ENCODE results near the gene NRAP. TPM values are rescaled to one million over a fixed set of nuclear protein-coding genes. Genes with fewer than 3 reads are reported as not detected.

Gene NRAP
- total and polyA plus RNA-seq, 2 of the 4 experiments (the other 2 are of a cell fraction), result not detected

DNA sequence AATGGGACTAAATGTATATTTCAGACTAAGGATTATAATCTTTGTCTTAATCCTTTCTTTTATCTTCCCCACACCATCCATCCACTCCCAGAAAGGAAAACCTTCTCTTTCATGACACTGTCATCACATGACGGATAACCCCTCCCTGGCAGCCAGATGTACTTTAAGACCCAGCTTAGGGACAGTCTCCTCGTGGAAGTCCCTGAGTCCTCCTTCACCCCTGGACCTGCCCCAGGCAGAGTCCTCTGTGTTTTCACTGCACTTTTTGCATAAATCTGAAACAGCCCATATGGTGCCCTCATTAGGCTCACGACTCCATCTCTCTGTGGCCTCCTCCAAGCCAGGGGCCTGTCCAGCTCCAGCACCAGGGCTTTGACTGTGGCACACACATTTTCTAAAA, 16.0 kb downstream of the NRAP start:
- H2BK5ac ChIP-seq (ENCODE audit: low read depth, low read length, poor library complexity, severe bottlenecking), result no peak overlapping the region
- intact Hi-C loops (cut with micrococcal nuclease) (no loop called here), dilution Hi-C loops (cut with HindIII; ENCODE audit: low sequenced_read_pairs, unreplicated experiment) (no loop called here), in situ Hi-C loops (cut with MboI; ENCODE audit: low sequenced_read_pairs) (no loop called here)
- no peak overlapping the region for H2BK15ac ChIP-seq (ENCODE audit: low read depth, low read length)
- no peaks in the 10 kb centered on the region for H3K9me1 ChIP-seq (ENCODE audit: insufficient read depth, low read length)
- H3K9ac ChIP-seq (ENCODE audit: low read depth, low read length), result no peak overlapping the region
- H4K20me1 ChIP-seq (ENCODE audit: insufficient read depth, low read length), result no peaks in the 10 kb centered on the region
- H2AK5ac ChIP-seq (ENCODE audit: low read depth, low read length), result no peak overlapping the region
- CTCF ChIA-PET, result no interaction called here
- WGBS, 2 experiments (ENCODE audit: extremely low coverage in 2 of 2, insufficient read length in 1 of 2), result 52% methylated on average over 2 of the region's 3 CpGs; no CpG with 5 or more reads in 1 of the 2 experiments
- no peak overlapping the region for H4K8ac ChIP-seq (ENCODE audit: low read depth in 2 of 2, low read length in 2 of 2)
- H2BK120ac ChIP-seq (ENCODE audit: low read depth, low read length), result no peak overlapping the region
- no peak overlapping the region for H3K14ac ChIP-seq (replicated peaks; ENCODE audit: low read depth, low read length)
- H2AFZ ChIP-seq (replicated peaks; ENCODE audit: low read length, poor library complexity), result no peak overlapping the region
- BruUV-seq (replicated peaks), result no TSS peak
- POLR2A ChIA-PET (ENCODE audit: unreplicated experiment), result no interaction called here
- H3K56ac ChIP-seq (ENCODE audit: extremely low read depth, insufficient read depth, low read length), result no peak overlapping the region
- no peak overlapping the region for H4K91ac ChIP-seq (ENCODE audit: insufficient read depth, low read depth, low read length)
- no peaks in the 10 kb centered on the region for H3K79me1 ChIP-seq (ENCODE audit: low read depth in 1 of 2, low read length in 2 of 2)
- no peak overlapping the region for H3K4ac ChIP-seq (ENCODE audit: low read depth, low read length)
- no peak overlapping the region for H4K5ac ChIP-seq (ENCODE audit: low read depth, low read length)
- 0 out of 2 replicates have a peak, but pooled peaks cover 3% of the 10 kb centered on the region for H3K4me1 ChIP-seq (ENCODE audit: control insufficient read depth, insufficient read depth, low read length)
- no peak overlapping the region for H3K4me2 ChIP-seq (ENCODE audit: low read depth, low read length)
- H3K18ac ChIP-seq (ENCODE audit: low read depth, low read length), result no peak overlapping the region
- ATAC-seq (ENCODE audit: low read depth), result no peak
- H3K4me3 ChIP-seq (ENCODE audit: insufficient read depth, low read depth, low read length), result no peak overlapping the region
- H3K36me3 ChIP-seq (ENCODE audit: control insufficient read depth, insufficient read depth, low read length), result no peaks in the 10 kb centered on the region
- no peak overlapping the region for H3K27ac ChIP-seq (ENCODE audit: insufficient read depth, low read length)
- H3K23ac ChIP-seq (ENCODE audit: low read depth, low read length), result no peak overlapping the region
- no peak overlapping the region for H2BK20ac ChIP-seq (ENCODE audit: low read depth, low read length)
- TF ChIP-seq ELK1 (IDR thresholded peaks at IDR 0.05; ENCODE audit: borderline replicate concordance, low read depth, low read length) (no peak), MXI1 (IDR thresholded peaks at IDR 0.05; ENCODE audit: borderline replicate concordance, low read depth, low read length) (no peak)
- DNase-seq, result no peak
- no peaks in the 10 kb centered on the region for H3K9me3 ChIP-seq (ENCODE audit: control insufficient read depth, insufficient read depth, low read length)
- H2AK9ac ChIP-seq (replicated peaks; ENCODE audit: low read depth, low read length, poor library complexity), result no peak overlapping the region
- peaks cover 24% of the 10 kb centered on the region for H3K27me3 ChIP-seq (ENCODE audit: control insufficient read depth, insufficient read depth, low read length)
